IMR-90 (cell line): ENCODE measurements around the gene FEZ2.

Experiments used
- CHD1 ChIP-seq: IDR thresholded peaks from 2 replicates; pipeline ENCODE4 v1.6.1; 2012; ENCODE audit warnings: low read depth, low read length, improper control_type of control experiment
- TF ChIP-seq, protein P1 (sequence below): conservative IDR thresholded peaks from 2 replicates; pipeline ENCODE4 v1.5.1; 2012; ENCODE audit warnings: mild to moderate bottlenecking, low read depth, low read length, improper control_type of control experiment

DNA sequence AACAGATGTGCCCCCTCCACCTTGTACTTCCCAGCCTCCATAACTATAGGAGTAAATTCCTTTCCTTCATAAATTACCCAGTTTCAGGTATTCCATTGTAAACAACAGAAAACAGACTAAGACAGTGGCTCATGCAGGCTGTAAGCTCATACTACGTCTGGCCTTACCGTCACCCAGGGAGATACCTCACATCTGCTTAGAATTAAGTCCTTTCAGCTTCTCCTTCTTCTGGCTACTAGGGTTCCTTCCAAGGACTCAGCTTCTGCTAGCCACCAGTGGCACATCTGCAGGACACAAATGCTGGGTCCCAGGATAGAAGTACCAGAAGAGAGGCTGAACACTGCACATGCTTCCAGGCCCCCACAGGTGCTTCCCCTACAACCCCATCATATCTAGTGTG is 22.4 kb upstream of the FEZ2 start:
- TF ChIP-seq, protein P1, sequence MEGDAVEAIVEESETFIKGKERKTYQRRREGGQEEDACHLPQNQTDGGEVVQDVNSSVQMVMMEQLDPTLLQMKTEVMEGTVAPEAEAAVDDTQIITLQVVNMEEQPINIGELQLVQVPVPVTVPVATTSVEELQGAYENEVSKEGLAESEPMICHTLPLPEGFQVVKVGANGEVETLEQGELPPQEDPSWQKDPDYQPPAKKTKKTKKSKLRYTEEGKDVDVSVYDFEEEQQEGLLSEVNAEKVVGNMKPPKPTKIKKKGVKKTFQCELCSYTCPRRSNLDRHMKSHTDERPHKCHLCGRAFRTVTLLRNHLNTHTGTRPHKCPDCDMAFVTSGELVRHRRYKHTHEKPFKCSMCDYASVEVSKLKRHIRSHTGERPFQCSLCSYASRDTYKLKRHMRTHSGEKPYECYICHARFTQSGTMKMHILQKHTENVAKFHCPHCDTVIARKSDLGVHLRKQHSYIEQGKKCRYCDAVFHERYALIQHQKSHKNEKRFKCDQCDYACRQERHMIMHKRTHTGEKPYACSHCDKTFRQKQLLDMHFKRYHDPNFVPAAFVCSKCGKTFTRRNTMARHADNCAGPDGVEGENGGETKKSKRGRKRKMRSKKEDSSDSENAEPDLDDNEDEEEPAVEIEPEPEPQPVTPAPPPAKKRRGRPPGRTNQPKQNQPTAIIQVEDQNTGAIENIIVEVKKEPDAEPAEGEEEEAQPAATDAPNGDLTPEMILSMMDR = no peak
- no peak for TF ChIP-seq CHD1
